Psoas muscle (tissue), 8 donors: ENCODE results near the gene BTN3A1. TPM values are rescaled to one million over a fixed set of nuclear protein-coding genes. Genes with fewer than 3 reads are reported as not detected.

Source experiments
- ATAC-seq, 4 donors: fragments of 200-7000 bp; cut with Tn5 transposase; one replicate each; pipeline ENCODE4 v1.9.1; 2020; ENCODE audit warnings: moderate library complexity in 3 of 4, mild to moderate bottlenecking in 2 of 4
- DNase-seq, 2 donors: peaks; one replicate each; pipeline ENCODE4 v3.0.0-alpha.2; 2020
- H3K27ac ChIP-seq: fragments of 200-600 bp; one replicate; pipeline ENCODE4 v1.8.0; 2022
- H3K27me3 ChIP-seq, 3 donors: fragments of 200-600 bp in 1 of 3; one replicate each; pipeline versions ENCODE4 v1.6.1 to v1.8.0; 2013 to 2022; ENCODE audit warnings: low read length in 2 of 3, mild to moderate bottlenecking in 2 of 3, moderate library complexity in 1 of 3; ENCODE audit not compliant: insufficient read depth in 3 of 3
- H3K36me3 ChIP-seq, 2 donors: fragments of 200-600 bp in 1 of 2; one replicate each; pipeline versions ENCODE4 v1.6.1 to v1.8.0; 2013 to 2022; ENCODE audit warnings: low read depth in 1 of 2, mild to moderate bottlenecking in 1 of 2, moderate library complexity in 1 of 2; ENCODE audit not compliant: insufficient read depth in 1 of 2
- H3K4me1 ChIP-seq: fragments of 200-600 bp; one replicate; pipeline ENCODE4 v1.8.0; 2022
- H3K4me3 ChIP-seq: fragments of 200-600 bp; one replicate; pipeline ENCODE4 v1.8.0; 2022; ENCODE audit warnings: mild to moderate bottlenecking
- H3K9me3 ChIP-seq: fragments of 200-600 bp; one replicate; pipeline ENCODE4 v1.8.0; 2022
- CTCF ChIP-seq: fragments of 200-600 bp; IDR thresholded peaks from one replicate; pipeline ENCODE4 v1.8.0; 2022; ENCODE audit warnings: antibody characterized with exemption
- WGBS, 3 donors: extraction: QIAGEN DNeasy Blood & Tissue Kit; methylation state at CpG; one replicate each; pipeline versions ENCODE4 v1.1.6 to v1.1.7; 2013; 5-methylcytosine and 5-hydroxymethylcytosine counted together
- intact Hi-C, 2 donors: fragments of 100-400 bp; cut with DNase I; formaldehyde crosslinking; loops; one replicate each; pipeline versions ENCODE4 v1.11.0 to v1.14.2; 2022
- polyA plus RNA-seq, 3 donors: library from polyadenylated mRNA; stranded (reverse); fragments of 200-250 nt; gene quantifications; one replicate each; pipeline ENCODE4 v1.2.3, GENCODE V29; 2013
- total RNA-seq, 4 donors: library from RNA; stranded (reverse); fragmentation: NEBNext Ultra II Directional in 2 of 4; extraction: Animal tissue kit (Norgen Biotek cat#: 25700) in 2 of 4; gene quantifications; one replicate each; pipeline versions ENCODE4 v1.2.1 to v1.2.4, GENCODE V29; 2021 to 2023
- donor health status: healthy with polysubstance abuse.
- donor health status: DM: no; HTN: no; CAD: no; lungs with moderate emphysema.
- donor health status: Bipolar disorder and iron deficiency.
- donor health status: healthy.
- donor health status: DM: yes; HTN: yes; CAD: no.
- donor health status: DM: no; HTN: no; CAD: no.
- donor health status: DM: no; HTN: no; CAD: no.
- donor health status: DM: yes; HTN: yes; CAD: no.

Gene BTN3A1
- total and polyA plus RNA-seq, 7 donors: 1.8 to 9.3 (median 3.3) TPM

GRCh38 chr6:26411751-26412150 lies 9.7 kb downstream of the BTN3A1 start:
- TF ChIP-seq CTCF: no peak
- DNase-seq: no peak
- Histone ChIP-seq H3K27me3 (no peaks in the 10 kb centered on the region), H3K27ac (no peak overlapping the region), H3K4me1 (no peaks in the 10 kb centered on the region), H3K36me3 (peaks cover 0 to 35% of the 10 kb centered on the region in 2 donors), H3K9me3 (no peaks in the 10 kb centered on the region), H3K4me3 (no peak overlapping the region)
- intact Hi-C loops: no loop called here
- ATAC-seq: no peak
- WGBS, 3 donors: 93 to 96% (median 93%) methylated on average over 3 of the region's 3 CpGs

GRCh38 chr6:26412228-26412627 lies 10.2 kb downstream of the BTN3A1 start:
- TF ChIP-seq CTCF: no peak
- H3K27me3 ChIP-seq: no peaks in the 10 kb centered on the region
- no peak overlapping the region for H3K27ac ChIP-seq
- DNase-seq (no peak), ATAC-seq (no peak)
- no peaks in the 10 kb centered on the region for H3K4me1 ChIP-seq
- peaks cover 0 to 32% of the 10 kb centered on the region in 2 donors for H3K36me3 ChIP-seq
- intact Hi-C loops: no loop called here
- WGBS, 3 donors: 52 to 65% (median 63%) methylated on average over 3 of the region's 3 CpGs
- H3K4me3 ChIP-seq: no peak overlapping the region
- no peaks in the 10 kb centered on the region for H3K9me3 ChIP-seq

- H3K27me3 ChIP-seq: no peaks in the 10 kb centered on the region
- no peak for DNase-seq
- peaks cover 0 to 30% of the 10 kb centered on the region in 2 donors for H3K36me3 ChIP-seq
- no peak overlapping the region for H3K27ac ChIP-seq
- ATAC-seq: no peak
- no peaks in the 10 kb centered on the region for H3K4me1 ChIP-seq
- 75 to 91% (median 81%) methylated on average over 4 of the region's 4 CpGs for WGBS, 3 donors
- no peak overlapping the region for H3K4me3 ChIP-seq
- intact Hi-C loops: no loop called here
- no peaks in the 10 kb centered on the region for H3K9me3 ChIP-seq
- TF ChIP-seq CTCF: no peak
Observed at GRCh38 chr6:26412954-26413353, 10.9 kb downstream of the BTN3A1 start.

- no peak for ATAC-seq
- intact Hi-C loops: no loop called here
- H3K36me3 ChIP-seq: peaks cover 0 to 22% of the 10 kb centered on the region in 2 donors
Observed at GRCh38 chr6:26414281-26414680, 12.2 kb downstream of the BTN3A1 start.

More at GRCh38 chr6:26414281-26414680, 12.2 kb downstream of the BTN3A1 start:
- 78 to 82% (median 79%) methylated on average over 3 of the region's 3 CpGs for WGBS, 3 donors
- Histone ChIP-seq H3K4me1 (no peaks in the 10 kb centered on the region), H3K9me3 (no peaks in the 10 kb centered on the region), H3K27ac (no peak overlapping the region), H3K27me3 (no peaks in the 10 kb centered on the region), H3K4me3 (no peak overlapping the region)
- no peak for TF ChIP-seq CTCF
- DNase-seq: no peak
